ENCODE data around the gene SPSB4.

SPSB4 gene

DNA sequence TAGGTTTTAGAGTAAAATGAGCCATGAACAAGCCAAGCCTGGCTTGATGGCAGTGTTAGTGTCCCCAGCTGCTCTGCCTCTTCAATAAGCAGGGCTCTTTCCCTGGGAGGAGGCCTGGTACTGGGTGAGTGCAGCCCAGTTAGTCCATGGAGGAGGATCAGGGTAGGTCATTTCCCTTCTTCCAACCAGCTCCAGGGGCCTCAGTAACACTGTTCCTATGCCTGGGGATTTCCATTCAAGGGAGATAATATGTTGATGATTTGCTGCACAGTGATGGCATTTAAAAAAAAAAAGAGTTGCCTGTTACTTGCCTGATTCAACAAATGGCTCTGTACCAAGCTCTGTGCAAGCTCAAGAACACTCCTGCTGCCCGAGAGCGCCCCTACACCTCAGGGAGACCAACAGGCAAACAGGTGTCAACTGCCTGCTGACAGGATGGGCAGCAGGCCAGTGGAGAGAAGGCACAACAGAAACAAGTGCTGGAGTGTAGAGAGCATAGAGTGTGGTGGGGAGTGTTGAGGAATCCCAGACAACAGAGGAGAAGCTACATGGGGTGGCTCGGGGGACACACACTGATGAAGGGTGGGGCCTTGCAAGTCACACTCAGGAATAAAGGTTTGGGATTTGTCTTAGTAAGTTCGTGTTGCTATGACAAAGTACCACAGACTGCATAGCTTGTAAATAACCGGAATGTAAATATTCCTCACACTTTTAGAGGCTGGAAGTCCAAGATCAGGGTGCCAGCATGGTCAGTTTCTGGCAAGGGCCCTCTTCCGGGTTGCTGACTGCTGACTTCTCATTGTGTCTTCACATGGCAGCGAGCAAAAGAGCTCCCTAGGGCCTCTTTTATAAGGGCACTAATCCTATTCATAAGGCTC, 101.9 kb downstream of the SPSB4 start:
- ATAC-seq (ENCODE audit: low read depth), result no peak
- H3K27me3 ChIP-seq (ENCODE audit: insufficient read depth, poor library complexity, severe bottlenecking), result no peaks in the 10 kb centered on the region
- no peaks in the 10 kb centered on the region for H3K9me3 ChIP-seq (ENCODE audit: severe bottlenecking)
- H3K4me3 ChIP-seq (ENCODE audit: severe bottlenecking), result no peak overlapping the region
- no peak for DNase-seq (ENCODE audit: low spot score)
- H3K36me3 ChIP-seq (ENCODE audit: low read depth), result no peaks in the 10 kb centered on the region
- H3K27ac ChIP-seq (ENCODE audit: poor library complexity, severe bottlenecking), result no peak overlapping the region
- TF ChIP-seq, protein P1, sequence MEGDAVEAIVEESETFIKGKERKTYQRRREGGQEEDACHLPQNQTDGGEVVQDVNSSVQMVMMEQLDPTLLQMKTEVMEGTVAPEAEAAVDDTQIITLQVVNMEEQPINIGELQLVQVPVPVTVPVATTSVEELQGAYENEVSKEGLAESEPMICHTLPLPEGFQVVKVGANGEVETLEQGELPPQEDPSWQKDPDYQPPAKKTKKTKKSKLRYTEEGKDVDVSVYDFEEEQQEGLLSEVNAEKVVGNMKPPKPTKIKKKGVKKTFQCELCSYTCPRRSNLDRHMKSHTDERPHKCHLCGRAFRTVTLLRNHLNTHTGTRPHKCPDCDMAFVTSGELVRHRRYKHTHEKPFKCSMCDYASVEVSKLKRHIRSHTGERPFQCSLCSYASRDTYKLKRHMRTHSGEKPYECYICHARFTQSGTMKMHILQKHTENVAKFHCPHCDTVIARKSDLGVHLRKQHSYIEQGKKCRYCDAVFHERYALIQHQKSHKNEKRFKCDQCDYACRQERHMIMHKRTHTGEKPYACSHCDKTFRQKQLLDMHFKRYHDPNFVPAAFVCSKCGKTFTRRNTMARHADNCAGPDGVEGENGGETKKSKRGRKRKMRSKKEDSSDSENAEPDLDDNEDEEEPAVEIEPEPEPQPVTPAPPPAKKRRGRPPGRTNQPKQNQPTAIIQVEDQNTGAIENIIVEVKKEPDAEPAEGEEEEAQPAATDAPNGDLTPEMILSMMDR (IDR thresholded peaks at IDR 0.05; ENCODE audit: poor library complexity, severe bottlenecking), result no peak
- peaks cover 1% of the 10 kb centered on the region for H3K4me1 ChIP-seq (ENCODE audit: insufficient read depth, poor library complexity, severe bottlenecking)

DNA sequence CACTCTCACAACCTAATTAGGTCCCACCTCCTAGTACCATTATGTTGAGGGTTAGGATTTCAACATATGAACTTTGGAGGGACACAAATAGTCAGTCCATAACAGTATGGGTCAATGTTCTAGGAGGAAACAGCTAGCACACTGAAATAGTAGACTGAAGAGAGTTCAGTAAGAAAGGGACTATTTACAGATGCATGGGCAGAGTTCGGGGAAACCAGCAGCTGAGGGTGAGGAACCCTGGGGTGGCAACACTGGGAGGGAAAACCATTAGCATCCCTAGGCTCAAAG, 102.5 kb downstream of the SPSB4 start:
- no peaks in the 10 kb centered on the region for H3K4me1 ChIP-seq (ENCODE audit: insufficient read depth, poor library complexity, severe bottlenecking)
- H3K4me3 ChIP-seq (ENCODE audit: severe bottlenecking), result no peak overlapping the region
- no peak overlapping the region for H3K27ac ChIP-seq (ENCODE audit: poor library complexity, severe bottlenecking)
- TF ChIP-seq, protein P1 (IDR thresholded peaks at IDR 0.05; ENCODE audit: poor library complexity, severe bottlenecking), result no peak
- no peak for DNase-seq (ENCODE audit: low spot score)
- H3K9me3 ChIP-seq (ENCODE audit: severe bottlenecking), result no peaks in the 10 kb centered on the region
- H3K27me3 ChIP-seq (ENCODE audit: insufficient read depth, poor library complexity, severe bottlenecking), result no peaks in the 10 kb centered on the region
- no peaks in the 10 kb centered on the region for H3K36me3 ChIP-seq (ENCODE audit: low read depth)
- ATAC-seq (ENCODE audit: low read depth), result no peak

DNA sequence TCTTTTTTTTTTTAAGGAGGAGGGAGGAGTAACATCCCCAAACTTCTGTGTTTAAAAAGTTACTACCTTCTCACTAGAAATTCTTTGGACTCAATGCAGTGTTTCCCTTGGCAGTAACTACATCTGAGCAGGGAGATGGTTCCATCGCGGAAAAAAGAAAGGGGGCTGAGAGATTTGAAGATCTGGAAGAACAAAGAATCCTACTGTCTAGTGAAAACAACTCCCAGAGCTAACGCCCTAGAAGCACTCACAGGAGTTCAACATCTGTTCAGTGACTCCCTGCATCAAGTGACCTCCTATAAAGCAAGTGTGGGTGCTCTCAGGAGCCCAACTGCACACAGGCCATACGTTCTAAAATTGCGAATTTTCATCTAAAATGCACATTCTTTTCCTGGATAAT, 113.7 kb downstream of the SPSB4 start:
- TF ChIP-seq, protein P1 (IDR thresholded peaks at IDR 0.05; ENCODE audit: poor library complexity, severe bottlenecking), result no peak
- Histone ChIP-seq H3K4me3 (ENCODE audit: severe bottlenecking) (no peak overlapping the region), H3K9me3 (ENCODE audit: severe bottlenecking) (no peaks in the 10 kb centered on the region), H3K4me1 (ENCODE audit: insufficient read depth, poor library complexity, severe bottlenecking) (no peaks in the 10 kb centered on the region), H3K27ac (ENCODE audit: poor library complexity, severe bottlenecking) (no peak overlapping the region), H3K36me3 (ENCODE audit: low read depth) (no peaks in the 10 kb centered on the region), H3K27me3 (ENCODE audit: insufficient read depth, poor library complexity, severe bottlenecking) (peaks cover 8% of the 10 kb centered on the region)
- DNase-seq (ENCODE audit: low spot score) (no peak), ATAC-seq (ENCODE audit: low read depth) (no peak)

DNA sequence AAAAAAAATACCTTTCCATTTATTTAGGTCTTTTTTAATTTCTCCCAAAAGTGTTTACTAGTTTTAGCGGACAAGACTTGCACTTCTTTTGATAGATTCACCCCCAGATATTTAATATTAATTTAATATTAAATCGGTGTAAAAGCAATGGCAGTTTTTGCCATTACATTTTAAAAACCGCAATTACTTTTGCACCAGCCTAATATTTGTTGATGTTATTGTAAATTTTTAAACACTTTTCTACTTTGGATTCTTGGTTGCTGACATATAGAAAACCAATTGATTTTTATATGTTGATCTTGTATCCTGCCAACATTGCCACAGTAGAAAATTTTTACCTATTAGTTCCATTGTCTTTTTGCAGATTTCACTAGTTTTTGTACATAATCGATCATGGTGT, 116.5 kb downstream of the SPSB4 start:
- Histone ChIP-seq H3K4me1 (ENCODE audit: insufficient read depth, poor library complexity, severe bottlenecking) (no peaks in the 10 kb centered on the region), H3K27me3 (ENCODE audit: insufficient read depth, poor library complexity, severe bottlenecking) (peaks cover 8% of the 10 kb centered on the region), H3K27ac (ENCODE audit: poor library complexity, severe bottlenecking) (no peak overlapping the region), H3K4me3 (ENCODE audit: severe bottlenecking) (no peak overlapping the region), H3K9me3 (ENCODE audit: severe bottlenecking) (no peaks in the 10 kb centered on the region), H3K36me3 (ENCODE audit: low read depth) (no peaks in the 10 kb centered on the region)
- no peak for ATAC-seq (ENCODE audit: low read depth)
- TF ChIP-seq, protein P1 (IDR thresholded peaks at IDR 0.05; ENCODE audit: poor library complexity, severe bottlenecking), result no peak
- DNase-seq (ENCODE audit: low spot score), result no peak

DNA sequence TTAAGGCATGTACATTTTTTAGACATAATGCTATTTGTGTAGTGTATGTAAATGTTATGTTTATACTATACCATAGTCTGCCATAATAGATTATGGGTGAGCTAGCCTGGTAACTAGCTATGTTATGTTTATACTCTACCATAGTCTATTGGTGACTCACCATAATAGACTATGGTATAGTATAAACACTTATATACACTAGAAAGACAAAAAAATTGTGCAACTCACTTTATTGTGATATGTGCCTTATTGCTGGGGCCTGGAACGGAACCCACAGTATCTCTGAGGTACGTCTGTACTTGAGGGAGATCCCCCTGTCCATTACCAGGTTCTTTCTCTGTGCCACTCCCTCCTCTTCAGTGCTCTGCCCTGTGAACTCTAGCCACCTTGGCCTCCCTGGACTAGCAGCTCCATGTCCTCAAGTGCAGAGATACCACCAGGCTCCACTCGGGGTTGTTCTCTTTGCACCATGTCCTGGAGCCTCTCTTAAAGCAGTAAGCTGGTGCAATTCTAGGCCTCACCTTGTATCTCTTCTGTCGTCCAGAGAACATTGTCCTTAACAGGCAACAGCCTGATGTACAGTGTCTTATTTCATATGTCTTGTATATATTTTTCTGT, 119.6 kb downstream of the SPSB4 start:
- H3K36me3 ChIP-seq (ENCODE audit: low read depth), result no peaks in the 10 kb centered on the region

More for the DNA sequence above, 119.6 kb downstream of the SPSB4 start:
- no peaks in the 10 kb centered on the region for H3K9me3 ChIP-seq (ENCODE audit: severe bottlenecking)
- TF ChIP-seq, protein P1 (IDR thresholded peaks at IDR 0.05; ENCODE audit: poor library complexity, severe bottlenecking), result no peak
- H3K4me3 ChIP-seq (ENCODE audit: severe bottlenecking), result no peak overlapping the region
- H3K4me1 ChIP-seq (ENCODE audit: insufficient read depth, poor library complexity, severe bottlenecking), result no peaks in the 10 kb centered on the region
- H3K27me3 ChIP-seq (ENCODE audit: insufficient read depth, poor library complexity, severe bottlenecking), result peaks cover 8% of the 10 kb centered on the region
- no peak overlapping the region for H3K27ac ChIP-seq (ENCODE audit: poor library complexity, severe bottlenecking)
- no peak for DNase-seq (ENCODE audit: low spot score)
- ATAC-seq (ENCODE audit: low read depth), result no peak; the same call in 2 of the 3 replicates

All from RWPE2 (cell line).